Heart left ventricle (tissue), 16 donors: Measurements from ENCODE around the gene RAB11FIP2. TPM values are rescaled to one million over a fixed set of nuclear protein-coding genes. Genes with fewer than 3 reads are reported as not detected.

Source experiments
- ATAC-seq, 4 donors: fragments of 200-7000 bp; cut with Tn5 transposase; one replicate each; pipeline ENCODE4 v1.9.1; 2020 to 2022; ENCODE audit warnings: moderate library complexity in 4 of 4, mild to moderate bottlenecking in 3 of 4, moderate number of reproducible peaks in 1 of 4
- DNase-seq, 5 donors: peaks; one replicate each; pipeline ENCODE4 v3.0.0-alpha.2; 2020
- H3K27ac ChIP-seq, 12 donors: fragments of 200-600 bp; sonication (generic) in 4 of 12; one replicate each; pipeline versions ENCODE4 v1.5.0 to v1.8.0; 2016 to 2022; ENCODE audit warnings: mild to moderate bottlenecking in 2 of 12
- H3K27me3 ChIP-seq, 9 donors: fragments of 200-600 bp; sonication (generic) in 2 of 9; one replicate each; pipeline versions ENCODE4 v1.5.1 to v1.8.0; 2016 to 2022; ENCODE audit warnings: mild to moderate bottlenecking in 3 of 9
- H3K36me3 ChIP-seq, 9 donors: fragments of 200-600 bp; sonication (generic) in 2 of 9; one replicate each; pipeline versions ENCODE4 v1.5.0 to v1.8.0; 2018 to 2022; ENCODE audit warnings: mild to moderate bottlenecking in 2 of 9
- H3K4me1 ChIP-seq, 12 donors: fragments of 200-600 bp; sonication (generic) in 4 of 12; one replicate each; pipeline versions ENCODE4 v1.5.0 to v1.8.0; 2016 to 2022; ENCODE audit warnings: mild to moderate bottlenecking in 3 of 12
- H3K4me3 ChIP-seq, 12 donors: fragments of 200-600 bp; sonication (generic) in 4 of 12; one replicate each; pipeline versions ENCODE4 v1.5.0 to v1.8.0; 2017 to 2022; ENCODE audit warnings: mild to moderate bottlenecking in 9 of 12, moderate library complexity in 4 of 12
- H3K9me3 ChIP-seq, 12 donors: fragments of 200-600 bp; sonication (generic) in 4 of 12; one replicate each; pipeline versions ENCODE4 v1.5.0 to v1.8.0; 2016 to 2022; ENCODE audit warnings: mild to moderate bottlenecking in 1 of 12
- CTCF ChIP-seq, 12 donors: fragments of 200-600 bp; sonication (generic) in 4 of 12; IDR thresholded peaks; one replicate each; pipeline versions ENCODE4 v1.5.0 to v1.8.0; 2018 to 2022; ENCODE audit warnings: antibody characterized with exemption in 12 of 12, mild to moderate bottlenecking in 5 of 12
- POLR2A ChIP-seq, 2 donors: fragments of 450-650 bp; IDR thresholded peaks; one replicate each; pipeline ENCODE4 v1.6.1; 2017; ENCODE audit warnings: antibody characterized with exemption in 2 of 2, mild to moderate bottlenecking in 2 of 2, moderate library complexity in 2 of 2
- WGBS, 4 donors: extraction: QIAGEN DNeasy Blood & Tissue Kit in 2 of 4; methylation state at CpG; one replicate each; pipeline versions ENCODE4 v1.1.5 to v1.1.7; 2013 to 2018; 5-methylcytosine and 5-hydroxymethylcytosine counted together
- intact Hi-C, 10 donors: fragments of 100-400 bp; cut with DNase I; formaldehyde crosslinking; loops; one replicate each; pipeline versions ENCODE4 v1.11.1 to v1.14.2; 2022
- polyA plus RNA-seq, 2 donors: library from polyadenylated mRNA; stranded (reverse); fragments of 200-250 nt; gene quantifications; one replicate each; pipeline ENCODE4 v1.2.3, GENCODE V29; 2013
- total RNA-seq, 9 donors: library from RNA; depleted of rRNA in 2 of 9; stranded (reverse); fragments of >200 nt in 2 of 9; fragmentation: NEBNext Ultra II Directional in 3 of 9; extraction: Animal tissue kit (Norgen Biotek cat#: 25700) in 3 of 9; gene quantifications; one replicate each; pipeline versions ENCODE4 v1.1.0 to v1.2.4, GENCODE V29; 2016 to 2023
- donor health status: ischemic (EF 13 %, LVEDD 7.1; RV severe dilation, severe dysfunction).
- donor health status: healthy with polysubstance abuse.
- donor health status: DM: no; HTN: yes; CAD: no.
- donor health status: DM: no; HTN: no; CAD: no.
- donor health status: ischemic (EF 25% LVEDD 6.9; RV normal size, moderate dysfunction).
- donor health status: ischemic (EF 25% LVEDD 5.7; RV mildly dilated, moderate dysfunction).
- donor health status: healthy.
- donor health status: DM: yes; HTN: yes; CAD: no.
- donor health status: ischemic (EF 35%, LVEDD 5.7; RV mildly dilated, moderate dysfunction).
- donor health status: nonischemic (EF 11% LVEDD 7.7; RV severe dilation, severe dysfunction).
- donor health status: DM: yes; HTN: yes; CAD: no.
- donor health status: PGD.
- donor health status: ischemic (EF 29% LVEDD 5.4; RV normal size, mild dysfunction).
- donor health status: nonischemic (EF 23%, LVEDD 6.1; RV moderate dilation, normal function).

The RAB11FIP2 gene
- total and polyA plus RNA-seq, 11 donors = 1.6 to 20.3 (median 12.3) TPM

GRCh38 chr10:117969592-117969991 lies 77.1 kb downstream of the RAB11FIP2 start:
- TF ChIP-seq POLR2A (IDR thresholded peaks at IDR 0.05) = no peak
- no peak for TF ChIP-seq CTCF (IDR thresholded peaks at IDR 0.05)
- H3K27ac ChIP-seq = no peak overlapping the region
- H3K4me3 ChIP-seq = no peak overlapping the region
- peaks cover 0 to 5% (median 0%) of the 10 kb centered on the region in 12 donors for H3K9me3 ChIP-seq
- no peak for DNase-seq
- intact Hi-C loops = no loop called here
- peaks cover 0 to 4% (median 0%) of the 10 kb centered on the region in 12 donors for H3K4me1 ChIP-seq
- no peak for ATAC-seq
- WGBS, 4 donors = 83 to 100% (median 93%) methylated on average over 1 of the region's 1 CpG
- H3K27me3 ChIP-seq = no peaks in the 10 kb centered on the region
- H3K36me3 ChIP-seq = no peaks in the 10 kb centered on the region

- TF ChIP-seq CTCF (IDR thresholded peaks at IDR 0.05) (no peak), POLR2A (IDR thresholded peaks at IDR 0.05) (no peak)
- Histone ChIP-seq H3K9me3 (peaks cover 0 to 5% (median 0%) of the 10 kb centered on the region in 12 donors), H3K27me3 (no peaks in the 10 kb centered on the region), H3K36me3 (no peaks in the 10 kb centered on the region), H3K27ac (no peak overlapping the region), H3K4me1 (peaks cover 0 to 7% (median 0%) of the 10 kb centered on the region in 12 donors), H3K4me3 (no peak overlapping the region)
- intact Hi-C loops = no loop called here
- DNase-seq (no peak), ATAC-seq (no peak)
- 73 to 83% (median 76%) methylated on average over 7 to 10 of the region's 10 CpGs for WGBS, 4 donors
These were observed 78.2 kb downstream of the RAB11FIP2 start for GRCh38 chr10:117968354-117969182.

- WGBS, 4 donors = 84 to 90% (median 85%) methylated on average over 7 of the region's 7 CpGs
- ATAC-seq = no peak
- Histone ChIP-seq H3K27ac (no peak overlapping the region), H3K9me3 (peaks cover 0 to 5% (median 0%) of the 10 kb centered on the region in 12 donors), H3K4me3 (no peak overlapping the region), H3K36me3 (no peaks in the 10 kb centered on the region), H3K27me3 (no peaks in the 10 kb centered on the region), H3K4me1 (peaks cover 0 to 6% (median 0%) of the 10 kb centered on the region in 12 donors)
- TF ChIP-seq CTCF (IDR thresholded peaks at IDR 0.05) (no peak), POLR2A (IDR thresholded peaks at IDR 0.05) (no peak)
- intact Hi-C loops = no loop called here
- DNase-seq = no peak
These were observed 79.5 kb downstream of the RAB11FIP2 start for GRCh38 chr10:117967149-117967650.

- H3K27me3 ChIP-seq = no peaks in the 10 kb centered on the region
- H3K4me1 ChIP-seq = peaks cover 0 to 7% (median 0%) of the 10 kb centered on the region in 12 donors
- no peak for DNase-seq
- no peaks in the 10 kb centered on the region for H3K36me3 ChIP-seq
- no peak for ATAC-seq
- H3K9me3 ChIP-seq = peaks cover 0 to 5% (median 0%) of the 10 kb centered on the region in 12 donors
- no peak overlapping the region for H3K4me3 ChIP-seq
- H3K27ac ChIP-seq = no peak overlapping the region
- intact Hi-C loops = no loop called here
- WGBS, 4 donors = 39 to 49% (median 46%) methylated on average over 2 of the region's 2 CpGs
- TF ChIP-seq CTCF (IDR thresholded peaks at IDR 0.05) = no peak
- no peak for TF ChIP-seq POLR2A (IDR thresholded peaks at IDR 0.05)
These were observed 80.8 kb downstream of the RAB11FIP2 start for GRCh38 chr10:117965984-117966383.
